HEK293 (cell line): ENCODE data around the gene PHTF1.

Experiments used
- CTCF ChIA-PET: fragments of 350-600 bp; formaldehyde crosslinking; extraction: SDS; loops from one replicate; lab custom pipeline; 2021; ENCODE audit warnings: antibody characterized with exemption; lab: Yijun Ruan, JAX
- POLR2A ChIA-PET: fragments of 300-600 bp; formaldehyde crosslinking; extraction: SDS; loops from one replicate; lab custom pipeline; 2020; ENCODE audit warnings: antibody characterized with exemption, inconsistent platforms; lab: Yijun Ruan, JAX
- H3K27ac ChIP-seq: fragments of 200-500 bp; sonication (Bioruptor generic); 2 replicates; pipeline ENCODE4 v1.5.1; 2014; ENCODE audit warnings: low read depth, low read length, control low read depth, inconsistent platforms; ENCODE audit errors: extremely low read depth
- H3K36me3 ChIP-seq, 2 experiments: fragments of 200-500 bp in 1 of 2; sonication (Bioruptor generic) in 1 of 2; 1 replicate in 1 of 2; 2 replicates in 1 of 2; pipeline ENCODE4 v1.5.1; 2014 to 2017; ENCODE audit warnings: inconsistent platforms in 2 of 2, low read length in 2 of 2; ENCODE audit not compliant: control insufficient read depth in 2 of 2, insufficient read depth in 1 of 2
- H3K4me1 ChIP-seq: fragments of 200-500 bp; sonication (Bioruptor generic); 2 replicates; pipeline ENCODE4 v1.5.1; 2014; ENCODE audit warnings: mild to moderate bottlenecking, low read length, inconsistent platforms; ENCODE audit not compliant: control insufficient read depth, insufficient read depth
- H3K4me3 ChIP-seq: 2 replicates; pipeline ENCODE4 v1.5.1; 2011; ENCODE audit warnings: low read depth, mild to moderate bottlenecking, control low read depth, low read length, moderate library complexity
- H3K9me3 ChIP-seq: fragments of 200-500 bp; sonication (Bioruptor generic); 2 replicates; pipeline ENCODE4 v1.5.1; 2014; ENCODE audit warnings: low read depth, low read length, inconsistent platforms; ENCODE audit not compliant: control insufficient read depth, insufficient read depth
- GLI4 ChIP-seq: fragments of 450-650 bp; formaldehyde crosslinking; IDR thresholded peaks from 2 replicates; pipeline ENCODE4 v1.5.1; 2016; ENCODE audit warnings: missing biosample characterization, missing genetic modification characterization
- HOXD13 ChIP-seq: sonication (generic); formaldehyde crosslinking; IDR thresholded peaks from 2 replicates; pipeline ENCODE4 v1.8.0; 2022; ENCODE audit warnings: missing genetic modification reagents, borderline replicate concordance
- PRDM2 ChIP-seq: fragments of 450-650 bp; formaldehyde crosslinking; IDR thresholded peaks from 2 replicates; pipeline ENCODE4 v1.5.1; 2016; ENCODE audit warnings: missing biosample characterization, missing genetic modification characterization, borderline replicate concordance
- SETDB1 ChIP-seq: IDR thresholded peaks from one replicate; pipeline ENCODE4 v1.6.1; 2017; ENCODE audit warnings: mild to moderate bottlenecking, low read length, moderate library complexity, mixed read lengths; ENCODE audit not compliant: insufficient read length
- WT1 ChIP-seq: fragments of 450-650 bp; formaldehyde crosslinking; IDR thresholded peaks from 2 replicates; pipeline ENCODE4 v1.5.1; 2016; ENCODE audit warnings: missing biosample characterization, missing genetic modification characterization
- ZNF280C ChIP-seq: fragments of 450-650 bp; formaldehyde crosslinking; IDR thresholded peaks from 2 replicates; pipeline ENCODE4 v1.5.1; 2016; ENCODE audit warnings: missing biosample characterization, missing genetic modification characterization
- ZNF335 ChIP-seq: fragments of 450-650 bp; formaldehyde crosslinking; conservative IDR thresholded peaks from 2 replicates; pipeline ENCODE4 v1.5.1; 2016; ENCODE audit warnings: missing biosample characterization, missing genetic modification characterization
- ZNF366 ChIP-seq: fragments of 450-650 bp; formaldehyde crosslinking; conservative IDR thresholded peaks from 2 replicates; pipeline ENCODE4 v1.5.1; 2016; ENCODE audit warnings: missing biosample characterization, missing genetic modification characterization
- ZNF473 ChIP-seq: fragments of 450-650 bp; formaldehyde crosslinking; IDR thresholded peaks from 2 replicates; pipeline ENCODE4 v1.5.1; 2017; ENCODE audit warnings: missing biosample characterization, missing genetic modification characterization
- ZNF518A ChIP-seq: fragments of 450-650 bp; formaldehyde crosslinking; conservative IDR thresholded peaks from 2 replicates; pipeline ENCODE4 v1.5.1; 2016; ENCODE audit warnings: low read depth, missing biosample characterization, missing genetic modification characterization
- ZNF529 ChIP-seq: fragments of 450-650 bp; formaldehyde crosslinking; IDR thresholded peaks from 2 replicates; pipeline ENCODE4 v1.5.1; 2017; ENCODE audit warnings: missing genetic modification characterization, missing biosample characterization; ENCODE audit not compliant: insufficient replicate concordance
- ZNF610 ChIP-seq: fragments of 450-650 bp; formaldehyde crosslinking; IDR thresholded peaks from 2 replicates; pipeline ENCODE4 v1.5.1; 2016; ENCODE audit warnings: missing biosample characterization, missing genetic modification characterization, borderline replicate concordance
- TF ChIP-seq, protein P1 (sequence below): fragments of 450-650 bp; formaldehyde crosslinking; IDR thresholded peaks from 2 replicates; pipeline ENCODE4 v1.5.1; 2016; ENCODE audit warnings: missing biosample characterization, missing genetic modification characterization
- TF ChIP-seq, protein P2 (sequence below): fragments of 450-650 bp; formaldehyde crosslinking; IDR thresholded peaks from 2 replicates; pipeline ENCODE4 v1.5.1; 2016; ENCODE audit warnings: missing biosample characterization, missing genetic modification characterization, low read depth

The PHTF1 gene

GRCh38 chr1:113745425-113745824, 13.9 kb downstream of the PHTF1 start:
- H3K27ac ChIP-seq: no peak overlapping the region
- no peaks in the 10 kb centered on the region for H3K4me1 ChIP-seq
- TF ChIP-seq ZNF610 (tag by site-specific recombination): peak; percentile 63; the same call in 1 of the 2 replicates
- peak; percentile 64 for TF ChIP-seq WT1
- no peak for TF ChIP-seq ZNF518A (tag by site-specific recombination)
- TF ChIP-seq ZNF280C (tag by site-specific recombination): no peak
- no peak for TF ChIP-seq PRDM2
- TF ChIP-seq HOXD13 (CRISPR knock-in tag): no peak
- TF ChIP-seq, protein P1, sequence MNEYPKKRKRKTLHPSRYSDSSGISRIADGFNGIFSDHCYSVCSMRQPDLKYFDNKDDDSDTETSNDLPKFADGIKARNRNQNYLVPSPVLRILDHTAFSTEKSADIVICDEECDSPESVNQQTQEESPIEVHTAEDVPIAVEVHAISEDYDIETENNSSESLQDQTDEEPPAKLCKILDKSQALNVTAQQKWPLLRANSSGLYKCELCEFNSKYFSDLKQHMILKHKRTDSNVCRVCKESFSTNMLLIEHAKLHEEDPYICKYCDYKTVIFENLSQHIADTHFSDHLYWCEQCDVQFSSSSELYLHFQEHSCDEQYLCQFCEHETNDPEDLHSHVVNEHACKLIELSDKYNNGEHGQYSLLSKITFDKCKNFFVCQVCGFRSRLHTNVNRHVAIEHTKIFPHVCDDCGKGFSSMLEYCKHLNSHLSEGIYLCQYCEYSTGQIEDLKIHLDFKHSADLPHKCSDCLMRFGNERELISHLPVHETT (tag by site-specific recombination): no peak
- no peak overlapping the region for H3K4me3 ChIP-seq
- no peaks in the 10 kb centered on the region for H3K9me3 ChIP-seq
- H3K36me3 ChIP-seq: peaks cover 3 to 44% of the 10 kb centered on the region in 2 experiments; a peak in 2 of 3 replicates
- POLR2A ChIA-PET: no interaction called here
- CTCF ChIA-PET: no interaction called here

DNA sequence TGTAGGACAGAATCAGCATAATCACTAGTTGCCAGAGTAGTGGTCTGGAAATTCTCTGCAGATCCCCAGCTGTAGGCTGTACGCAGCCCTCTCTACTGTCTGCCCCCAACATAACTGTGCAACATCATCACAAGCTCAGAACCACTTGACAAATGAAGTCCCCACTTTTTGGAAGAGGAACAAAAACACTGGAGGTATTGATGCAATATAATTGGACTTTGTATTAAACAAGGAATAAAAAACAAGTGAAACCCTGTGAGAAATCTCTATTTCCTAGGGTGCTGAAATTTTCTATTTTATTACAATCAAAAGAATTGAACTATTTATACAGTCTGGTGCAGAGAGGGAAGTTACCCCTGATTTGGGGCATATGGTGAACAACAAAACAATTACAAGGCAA, 15.2 kb downstream of the PHTF1 start:
- Histone ChIP-seq H3K9me3 (no peaks in the 10 kb centered on the region), H3K36me3 (peaks cover 3 to 37% of the 10 kb centered on the region in 2 experiments; a peak in 2 of 3 replicates), H3K27ac (no peak overlapping the region), H3K4me3 (no peak overlapping the region), H3K4me1 (no peaks in the 10 kb centered on the region)
- ChIA-PET CTCF (no interaction called here), POLR2A (no interaction called here)
- TF ChIP-seq ZNF473 (tag by site-specific recombination) (no peak), GLI4 (tag by site-specific recombination) (no peak), ZNF335 (no peak), ZNF529 (tag by site-specific recombination) (no peak), SETDB1 (no peak), ZNF366 (tag by site-specific recombination) (no peak)
- TF ChIP-seq, protein P1 (tag by site-specific recombination): no peak
- TF ChIP-seq, protein P2, sequence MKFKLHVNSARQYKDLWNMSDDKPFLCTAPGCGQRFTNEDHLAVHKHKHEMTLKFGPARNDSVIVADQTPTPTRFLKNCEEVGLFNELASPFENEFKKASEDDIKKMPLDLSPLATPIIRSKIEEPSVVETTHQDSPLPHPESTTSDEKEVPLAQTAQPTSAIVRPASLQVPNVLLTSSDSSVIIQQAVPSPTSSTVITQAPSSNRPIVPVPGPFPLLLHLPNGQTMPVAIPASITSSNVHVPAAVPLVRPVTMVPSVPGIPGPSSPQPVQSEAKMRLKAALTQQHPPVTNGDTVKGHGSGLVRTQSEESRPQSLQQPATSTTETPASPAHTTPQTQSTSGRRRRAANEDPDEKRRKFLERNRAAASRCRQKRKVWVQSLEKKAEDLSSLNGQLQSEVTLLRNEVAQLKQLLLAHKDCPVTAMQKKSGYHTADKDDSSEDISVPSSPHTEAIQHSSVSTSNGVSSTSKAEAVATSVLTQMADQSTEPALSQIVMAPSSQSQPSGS (tag by site-specific recombination): no peak
